Liver (tissue), 9 donors: ENCODE data around the gene MEGF6. TPM values are rescaled to one million over a fixed set of nuclear protein-coding genes. Genes with fewer than 3 reads are reported as not detected.

Experiments
- DNase-seq: peaks from one replicate; pipeline ENCODE4 v3.0.0-alpha.2; 2017; ENCODE audit warnings: low spot score
- H3K27ac ChIP-seq, 2 donors: one replicate each; pipeline ENCODE4 v1.7.0; 2013; ENCODE audit warnings: inconsistent platforms in 2 of 2, low read length in 2 of 2, control low read depth in 1 of 2, low read depth in 1 of 2, mild to moderate bottlenecking in 1 of 2
- H3K27me3 ChIP-seq, 4 donors: one replicate each; pipeline versions ENCODE4 v1.6.1 to v1.7.0; 2013; ENCODE audit warnings: low read length in 3 of 4, inconsistent platforms in 1 of 4, mild to moderate bottlenecking in 1 of 4, moderate library complexity in 1 of 4; ENCODE audit not compliant: control insufficient read depth in 4 of 4, insufficient read depth in 4 of 4
- H3K36me3 ChIP-seq, 4 donors: one replicate each; pipeline versions ENCODE4 v1.6.1 to v1.7.0; 2013; ENCODE audit warnings: low read length in 3 of 4, mild to moderate bottlenecking in 3 of 4, low read depth in 1 of 4, moderate library complexity in 1 of 4; ENCODE audit not compliant: control insufficient read depth in 4 of 4, insufficient read depth in 3 of 4
- H3K4me1 ChIP-seq, 4 donors: one replicate each; pipeline versions ENCODE4 v1.6.1 to v1.7.0; 2013; ENCODE audit warnings: low read length in 3 of 4, mild to moderate bottlenecking in 3 of 4, moderate library complexity in 1 of 4; ENCODE audit not compliant: control insufficient read depth in 4 of 4, insufficient read depth in 4 of 4
- H3K4me3 ChIP-seq, 3 donors: one replicate each; pipeline versions ENCODE4 v1.6.1 to v1.7.0; 2013; ENCODE audit warnings: low read length in 3 of 3, control low read depth in 1 of 3, low read depth in 1 of 3, mild to moderate bottlenecking in 1 of 3
- H3K9ac ChIP-seq, 2 donors: one replicate each; pipeline ENCODE4 v1.7.0; 2013; ENCODE audit warnings: low read length in 2 of 2, mild to moderate bottlenecking in 2 of 2, moderate library complexity in 2 of 2, control low read depth in 1 of 2, low read depth in 1 of 2
- H3K9me3 ChIP-seq, 4 donors: one replicate each; pipeline versions ENCODE4 v1.6.1 to v1.7.0; 2013; ENCODE audit warnings: low read length in 3 of 4; ENCODE audit not compliant: control insufficient read depth in 4 of 4
- ATF3 ChIP-seq: IDR thresholded peaks from 2 replicates; pipeline ENCODE4 v1.6.1; 2016; ENCODE audit warnings: antibody characterized with exemption
- CTCF ChIP-seq: fragments of 150-350 bp; IDR thresholded peaks from 2 replicates; pipeline ENCODE4 v1.5.1; 2017; ENCODE audit warnings: improper control_type of control experiment, low read depth, low read length; ENCODE audit not compliant: missing input control
- EGR1 ChIP-seq, 2 donors: IDR thresholded peaks; 2 replicates each; pipeline ENCODE4 v1.6.1; 2016 to 2018; ENCODE audit warnings: antibody characterized with exemption in 2 of 2, low read depth in 2 of 2
- FOXA1 ChIP-seq: IDR thresholded peaks from 2 replicates; pipeline ENCODE4 v1.6.1; 2016; ENCODE audit warnings: antibody characterized with exemption
- HNF4A ChIP-seq, 2 donors: conservative IDR thresholded peaks; 2 replicates each; pipeline ENCODE4 v1.6.1; 2016; ENCODE audit warnings: antibody characterized with exemption in 2 of 2, mild to moderate bottlenecking in 2 of 2
- JUND ChIP-seq, 2 donors: IDR thresholded peaks; 2 replicates each; pipeline ENCODE4 v1.6.1; 2016; ENCODE audit warnings: antibody characterized with exemption in 2 of 2
- MAX ChIP-seq: IDR thresholded peaks from 2 replicates; pipeline ENCODE4 v1.6.1; 2016; ENCODE audit warnings: antibody characterized with exemption
- NR2F2 ChIP-seq: IDR thresholded peaks from 2 replicates; pipeline ENCODE4 v1.6.1; 2016; ENCODE audit warnings: antibody characterized with exemption
- REST ChIP-seq: IDR thresholded peaks from 2 replicates; pipeline ENCODE4 v1.6.1; 2016; ENCODE audit warnings: antibody characterized with exemption, mild to moderate bottlenecking
- YY1 ChIP-seq: IDR thresholded peaks from 2 replicates; pipeline ENCODE4 v1.6.1; 2016; ENCODE audit warnings: antibody characterized with exemption, mild to moderate bottlenecking
- ZBTB33 ChIP-seq: IDR thresholded peaks from 2 replicates; pipeline ENCODE4 v1.6.1; 2016; ENCODE audit warnings: antibody characterized with exemption
- WGBS: extraction: QIAGEN DNeasy Blood & Tissue Kit; methylation state at CpG from one replicate; pipeline ENCODE4 v1.1.7; 2013; 5-methylcytosine and 5-hydroxymethylcytosine counted together
- polyA plus RNA-seq, 2 donors: library from polyadenylated mRNA; stranded (reverse) in 1 of 2; unstranded in 1 of 2; fragments of 200-250 nt in 1 of 2; fragments of >200 nt in 1 of 2; fragmentation: Nextera tagmentation in 1 of 2; extraction: Ambion mirVana in 1 of 2; gene quantifications; one replicate each; pipeline versions ENCODE4 v1.2.1 to v1.2.3, GENCODE V29; 2013 to 2015
- total RNA-seq, 2 donors: library from RNA; depleted of rRNA; stranded (reverse); fragments of >200 nt; gene quantifications; one replicate each; pipeline ENCODE4 v1.2.3, GENCODE V29; 2014
- donor health status: healthy.
- donor health status: healthy.
- donor health status: healthy.
- donor health status: healthy.
- donor health status: healthy.

MEGF6 gene
- total and polyA plus RNA-seq, 4 donors: 1.3 to 11.0 (median 4.0) TPM

GRCh38 chr1:3498986-3499385 lies 112.3 kb downstream of the MEGF6 start:
- Histone ChIP-seq H3K4me1 (peaks cover 0 to 2% (median 0%) of the 10 kb centered on the region in 4 donors), H3K27ac (no peak overlapping the region), H3K36me3 (no peaks in the 10 kb centered on the region), H3K9me3 (no peaks in the 10 kb centered on the region), H3K27me3 (no peaks in the 10 kb centered on the region), H3K4me3 (no peak overlapping the region), H3K9ac (no peak overlapping the region)
- TF ChIP-seq MAX (no peak), HNF4A (conservative IDR thresholded peaks at IDR 0.05) (no peak), JUND (IDR thresholded peaks at IDR 0.05) (no peak), ZBTB33 (no peak), REST (no peak), CTCF (no peak), FOXA1 (no peak), NR2F2 (no peak), YY1 (no peak)
- WGBS: 84% methylated on average over 8 of the region's 8 CpGs
- no peak for DNase-seq

- Histone ChIP-seq H3K36me3 (no peaks in the 10 kb centered on the region), H3K9ac (no peak overlapping the region), H3K27me3 (no peaks in the 10 kb centered on the region), H3K4me3 (no peak overlapping the region), H3K9me3 (no peaks in the 10 kb centered on the region), H3K4me1 (peaks cover 0 to 2% (median 0%) of the 10 kb centered on the region in 4 donors), H3K27ac (no peak overlapping the region)
- no peak for DNase-seq
- TF ChIP-seq FOXA1 (no peak), JUND (IDR thresholded peaks at IDR 0.05) (no peak), ATF3 (no peak), HNF4A (conservative IDR thresholded peaks at IDR 0.05) (no peak), REST (no peak), CTCF (no peak), ZBTB33 (no peak), MAX (no peak), EGR1 (IDR thresholded peaks at IDR 0.05; ENCODE audit: low read depth in 2 of 2) (no peak)
- WGBS: 85% methylated on average over 26 of the region's 26 CpGs
Measured at GRCh38 chr1:3498246-3498930, 112.9 kb downstream of the MEGF6 start.
